Measurements from ENCODE around the gene CCDC188.

The CCDC188 gene

GRCh38 chr22:20194681-20195593, 44.1 kb upstream of the CCDC188 start:
- no peak for TF ChIP-seq CTCF (IDR thresholded peaks at IDR 0.05; ENCODE audit: insufficient read depth, missing control alignments)
- DNase-seq (ENCODE audit: insufficient read length, low spot score) (no peak), FAIRE-seq (no peak)

- no peak for TF ChIP-seq CTCF (IDR thresholded peaks at IDR 0.05; ENCODE audit: insufficient read depth, missing control alignments)
- no peak for FAIRE-seq
- DNase-seq (ENCODE audit: insufficient read length, low spot score): no peak
Observed at GRCh38 chr22:20193761-20194494, 43.1 kb upstream of the CCDC188 start.

- DNase-seq (ENCODE audit: insufficient read length, low spot score) (no peak), FAIRE-seq (no peak)
- TF ChIP-seq CTCF (IDR thresholded peaks at IDR 0.05; ENCODE audit: insufficient read depth, missing control alignments): no peak
Observed at GRCh38 chr22:20192972-20193760, 42.3 kb upstream of the CCDC188 start.

GRCh38 chr22:20192293-20192971, 41.6 kb upstream of the CCDC188 start:
- TF ChIP-seq CTCF (IDR thresholded peaks at IDR 0.05; ENCODE audit: insufficient read depth, missing control alignments): no peak
- DNase-seq (ENCODE audit: insufficient read length, low spot score): no peak
- FAIRE-seq: no peak

GRCh38 chr22:20191803-20192202, 40.9 kb upstream of the CCDC188 start:
- FAIRE-seq: no peak
- no peak for DNase-seq (ENCODE audit: insufficient read length, low spot score)
- no peak for TF ChIP-seq CTCF (IDR thresholded peaks at IDR 0.05; ENCODE audit: insufficient read depth, missing control alignments)

DNA sequence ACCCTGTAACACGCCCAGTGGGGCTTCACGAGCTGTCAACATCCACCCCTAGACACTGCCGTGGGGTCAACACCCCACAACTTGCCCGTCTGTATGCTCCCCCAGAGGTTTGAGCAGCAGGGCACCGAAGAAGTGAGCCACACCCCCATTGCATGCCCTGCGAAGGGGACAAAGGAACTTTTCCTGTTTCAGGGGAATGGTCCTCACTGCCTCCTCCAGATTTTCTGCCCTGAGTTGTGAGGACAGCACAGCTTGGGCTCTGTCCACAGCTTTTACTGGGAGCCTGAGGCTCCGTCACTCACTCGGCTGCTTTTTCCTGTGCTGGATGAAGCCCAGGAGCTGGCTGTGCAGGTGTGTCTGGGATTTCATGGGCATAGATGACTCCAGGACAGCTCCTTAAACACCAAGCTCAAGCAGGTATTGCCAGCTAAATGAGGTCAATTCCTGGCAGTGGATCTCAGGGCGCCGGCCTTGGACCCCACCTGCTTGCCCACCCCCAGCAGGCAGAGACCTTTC, 40.2 kb upstream of the CCDC188 start:
- FAIRE-seq: no peak
- no peak for TF ChIP-seq CTCF (IDR thresholded peaks at IDR 0.05; ENCODE audit: insufficient read depth, missing control alignments)
- DNase-seq (ENCODE audit: insufficient read length, low spot score): no peak

All from D721Med (cell line).